Suppressor macrophage (primary cell): ENCODE measurements around the gene TNNI3K.

Experiments
- DNase-seq, 4 experiments: peaks; one replicate each; pipeline ENCODE4 v3.0.0-alpha.2; 2020 to 2022

The TNNI3K gene

GRCh38 chr1:74504125-74504932 lies 269.1 kb downstream of the TNNI3K start:
- DNase-seq, result peak; percentile 17 to 46 (median 24)

- DNase-seq, result no peak
Measured at GRCh38 chr1:74504933-74505512, 269.8 kb downstream of the TNNI3K start.

- no peak for DNase-seq
Measured at GRCh38 chr1:74505928-74506710, 270.9 kb downstream of the TNNI3K start.

- DNase-seq, result no peak
Measured at GRCh38 chr1:74508449-74508848, 273.3 kb downstream of the TNNI3K start.

GRCh38 chr1:74512170-74512915 lies 277.2 kb downstream of the TNNI3K start, which contains the start of gene LRRC53:
Gene LRRC53 (minus strand): TSS chr1:74512611. CDS start chr1:74483349, 29,262 bp downstream.
- no peak for DNase-seq

GRCh38 chr1:74513411-74514300 lies 278.5 kb downstream of the TNNI3K start:
- DNase-seq, result no peak

- no peak for DNase-seq
Measured at GRCh38 chr1:74517599-74518051, 282.4 kb downstream of the TNNI3K start.

GRCh38 chr1:74522148-74522547 lies 287.0 kb downstream of the TNNI3K start:
- no peak for DNase-seq

- no peak for DNase-seq
Measured at GRCh38 chr1:74523873-74524480, 288.8 kb downstream of the TNNI3K start.

- DNase-seq, result no peak
Measured at GRCh38 chr1:74526708-74527107, 291.5 kb downstream of the TNNI3K start.

- no peak for DNase-seq
Measured at GRCh38 chr1:74528123-74528522, 292.9 kb downstream of the TNNI3K start.

- no peak for DNase-seq
Measured at GRCh38 chr1:74530892-74531291, 295.7 kb downstream of the TNNI3K start.

- no peak for DNase-seq
Measured at GRCh38 chr1:74531796-74532195, 296.6 kb downstream of the TNNI3K start.

- DNase-seq, result no peak
Measured at GRCh38 chr1:74534241-74534640, 299.1 kb downstream of the TNNI3K start.

GRCh38 chr1:74545821-74546220 lies 310.6 kb downstream of the TNNI3K start:
- no peak for DNase-seq

GRCh38 chr1:74548961-74549750 lies 314.0 kb downstream of the TNNI3K start:
- no peak for DNase-seq

GRCh38 chr1:74549932-74550331 lies 314.7 kb downstream of the TNNI3K start:
- DNase-seq, result no peak

GRCh38 chr1:74570797-74571492 lies 335.8 kb downstream of the TNNI3K start:
- DNase-seq, result no peak

GRCh38 chr1:74571493-74571800 lies 336.3 kb downstream of the TNNI3K start:
- no peak for DNase-seq

GRCh38 chr1:74571891-74572290 lies 336.7 kb downstream of the TNNI3K start:
- no peak for DNase-seq
